Suprapubic skin (tissue), 4 donors: ENCODE measurements around the gene CORO1A. TPM values are rescaled to one million over a fixed set of nuclear protein-coding genes. Genes with fewer than 3 reads are reported as not detected.

Experiments used
- DNase-seq, 2 donors: peaks; one replicate each; pipeline ENCODE4 v3.0.0-alpha.2; 2019; ENCODE audit warnings: low spot score in 2 of 2
- H3K27ac ChIP-seq: fragments of 200-600 bp; sonication (generic); one replicate; pipeline ENCODE4 v1.5.1; 2019
- H3K27me3 ChIP-seq: fragments of 200-600 bp; sonication (generic); one replicate; pipeline ENCODE4 v1.5.1; 2019
- H3K36me3 ChIP-seq: fragments of 200-600 bp; sonication (generic); one replicate; pipeline ENCODE4 v1.5.1; 2019
- H3K4me1 ChIP-seq: fragments of 200-600 bp; sonication (generic); one replicate; pipeline ENCODE4 v1.5.1; 2019
- H3K4me3 ChIP-seq: fragments of 200-600 bp; sonication (generic); one replicate; pipeline ENCODE4 v1.5.1; 2019; ENCODE audit warnings: mild to moderate bottlenecking
- H3K9me3 ChIP-seq: fragments of 200-600 bp; sonication (generic); one replicate; pipeline ENCODE4 v1.5.1; 2019
- EP300 ChIP-seq: sonication (generic); formaldehyde crosslinking; IDR thresholded peaks from one replicate; pipeline ENCODE4 v1.6.1; 2017; ENCODE audit warnings: antibody characterized with exemption
- POLR2A ChIP-seq, 2 donors: fragments of 450-650 bp; IDR thresholded peaks; one replicate each; pipeline ENCODE4 v1.6.1; 2017; ENCODE audit warnings: antibody characterized with exemption in 2 of 2, mild to moderate bottlenecking in 2 of 2, moderate library complexity in 2 of 2
- POLR2AphosphoS5 ChIP-seq, 3 donors: sonication (generic); formaldehyde crosslinking; IDR thresholded peaks; one replicate each; pipeline ENCODE4 v1.6.1; 2017; ENCODE audit warnings: antibody characterized with exemption in 3 of 3
- WGBS: methylation state at CpG from one replicate; pipeline ENCODE4 v1.1.5; 2018; 5-methylcytosine and 5-hydroxymethylcytosine counted together
- total RNA-seq, 4 donors: library from RNA; depleted of rRNA; stranded (reverse); fragments of >200 nt; gene quantifications; one replicate each; pipeline ENCODE4 v1.1.0, GENCODE V29; 2016
- TF ChIP-seq, protein P1 (sequence below), 2 donors: fragments of 200-600 bp in 1 of 2; fragments of 450-650 bp in 1 of 2; sonication (generic) in 1 of 2; IDR thresholded peaks; one replicate each; pipeline ENCODE4 v1.5.1; 2016 to 2019; ENCODE audit warnings: antibody characterized with exemption in 2 of 2, mild to moderate bottlenecking in 1 of 2, moderate library complexity in 1 of 2

Gene CORO1A
- 10 to 100 TPM; 14.5 to 25.3 (median 19.3) TPM for total RNA-seq

DNA sequence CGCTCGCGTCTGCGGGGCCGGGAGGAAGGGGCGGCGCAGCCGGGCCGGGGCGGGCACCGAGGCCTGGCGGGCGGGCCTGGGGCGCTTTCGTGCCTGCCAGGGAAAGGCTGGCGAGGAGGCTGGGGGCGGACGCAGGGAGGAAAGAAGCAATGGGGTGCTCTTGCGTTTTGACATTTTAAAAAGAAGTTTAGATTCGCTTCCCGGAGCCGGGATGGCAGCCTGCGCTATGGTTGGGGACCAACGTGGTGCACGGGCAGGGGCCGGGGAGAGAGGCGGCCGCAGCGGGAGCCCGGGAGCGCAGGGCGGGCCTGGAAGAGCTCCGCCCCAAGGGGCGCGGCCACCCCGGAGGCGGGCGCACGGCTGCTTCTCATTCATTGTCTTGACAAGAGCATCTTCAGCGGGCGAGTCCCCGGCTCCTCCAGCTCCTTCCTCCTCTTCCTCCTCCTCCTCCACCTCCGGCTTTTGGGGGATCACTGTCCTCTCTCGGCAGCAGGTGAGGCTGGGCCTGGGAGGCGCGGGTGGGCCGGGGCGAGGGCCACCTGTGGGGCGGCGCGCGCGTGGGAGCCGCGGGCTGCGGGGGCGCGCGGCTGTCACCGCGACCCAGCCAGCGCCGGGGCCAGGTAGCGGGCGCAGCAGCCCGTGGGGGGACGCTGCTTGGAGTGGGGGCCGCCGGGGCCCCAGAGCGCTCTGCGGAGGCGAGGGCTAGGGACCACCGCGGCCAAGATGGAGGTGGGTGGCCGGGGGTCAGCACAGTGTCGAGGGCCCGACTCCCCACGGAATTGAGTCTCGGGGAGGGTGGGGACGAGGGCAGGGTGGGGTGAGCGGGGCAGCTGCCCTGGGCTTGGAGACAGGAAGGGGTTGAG is at the start of gene CORO1A:
Gene CORO1A (plus strand): TSS at position 370 of the 863 bp plus-strand sequence. CDS start 1,608 bp downstream, outside the sequence.
- WGBS = 2% methylated on average over 65 of the region's 81 CpGs
- H3K9me3 ChIP-seq = no peaks in the 10 kb centered on the region
- TF ChIP-seq, protein P1, sequence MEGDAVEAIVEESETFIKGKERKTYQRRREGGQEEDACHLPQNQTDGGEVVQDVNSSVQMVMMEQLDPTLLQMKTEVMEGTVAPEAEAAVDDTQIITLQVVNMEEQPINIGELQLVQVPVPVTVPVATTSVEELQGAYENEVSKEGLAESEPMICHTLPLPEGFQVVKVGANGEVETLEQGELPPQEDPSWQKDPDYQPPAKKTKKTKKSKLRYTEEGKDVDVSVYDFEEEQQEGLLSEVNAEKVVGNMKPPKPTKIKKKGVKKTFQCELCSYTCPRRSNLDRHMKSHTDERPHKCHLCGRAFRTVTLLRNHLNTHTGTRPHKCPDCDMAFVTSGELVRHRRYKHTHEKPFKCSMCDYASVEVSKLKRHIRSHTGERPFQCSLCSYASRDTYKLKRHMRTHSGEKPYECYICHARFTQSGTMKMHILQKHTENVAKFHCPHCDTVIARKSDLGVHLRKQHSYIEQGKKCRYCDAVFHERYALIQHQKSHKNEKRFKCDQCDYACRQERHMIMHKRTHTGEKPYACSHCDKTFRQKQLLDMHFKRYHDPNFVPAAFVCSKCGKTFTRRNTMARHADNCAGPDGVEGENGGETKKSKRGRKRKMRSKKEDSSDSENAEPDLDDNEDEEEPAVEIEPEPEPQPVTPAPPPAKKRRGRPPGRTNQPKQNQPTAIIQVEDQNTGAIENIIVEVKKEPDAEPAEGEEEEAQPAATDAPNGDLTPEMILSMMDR (IDR thresholded peaks at IDR 0.05) = no peak
- no peak for TF ChIP-seq EP300
- peak in 1 of 2 donors; percentile 15 for TF ChIP-seq POLR2A (IDR thresholded peaks at IDR 0.05)
- peak within 1 kb of the TSS; percentile 57 for H3K27ac ChIP-seq
- H3K4me1 ChIP-seq = peaks cover 26% of the 10 kb centered on the region
- no peaks in the 10 kb centered on the region for H3K27me3 ChIP-seq
- peak within 1 kb of the TSS; percentile 63 for H3K4me3 ChIP-seq
- DNase-seq = peak; percentile 87 to 93
- no peaks in the 10 kb centered on the region for H3K36me3 ChIP-seq

DNA sequence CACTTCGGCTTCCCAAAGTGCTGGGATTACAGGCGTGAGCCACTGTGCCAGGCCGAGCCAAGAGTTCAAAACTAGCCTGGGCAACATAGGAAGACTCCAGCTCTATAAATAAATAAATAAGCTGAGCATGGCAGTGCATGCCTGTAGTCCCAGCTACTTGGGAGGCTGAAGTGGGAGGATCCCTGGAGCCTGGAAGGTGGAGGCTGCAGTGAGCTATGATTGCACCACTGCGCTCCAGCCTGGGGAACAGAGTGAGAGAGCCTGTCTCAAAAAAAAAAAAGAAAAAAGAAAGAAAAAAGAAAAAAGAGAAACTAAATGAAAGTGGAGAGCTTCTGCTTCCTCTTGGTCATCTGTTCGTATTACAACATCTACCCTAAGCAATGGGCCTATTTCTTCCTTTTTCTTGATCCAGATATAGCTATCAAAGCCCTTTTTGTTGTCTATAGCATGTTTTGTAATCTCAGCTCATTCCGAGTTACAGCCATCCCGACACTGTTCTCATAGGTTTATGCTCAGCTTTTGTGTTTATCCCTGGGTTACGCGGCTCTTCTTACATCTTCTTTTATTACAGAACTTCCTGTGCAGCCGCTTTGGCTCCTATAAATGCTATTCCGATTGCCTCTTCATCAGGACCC is 46.3 kb upstream of the CORO1A start:
- H3K4me3 ChIP-seq = no peak overlapping the region
- no peak for DNase-seq
- no peak overlapping the region for H3K27ac ChIP-seq
- no peaks in the 10 kb centered on the region for H3K9me3 ChIP-seq
- 81% methylated on average over 11 of the region's 11 CpGs for WGBS
- no peaks in the 10 kb centered on the region for H3K4me1 ChIP-seq
- no peaks in the 10 kb centered on the region for H3K36me3 ChIP-seq
- TF ChIP-seq, protein P1 (IDR thresholded peaks at IDR 0.05) = no peak
- TF ChIP-seq POLR2AphosphoS5 (IDR thresholded peaks at IDR 0.05) = no peak
- TF ChIP-seq EP300 = no peak
- no peak for TF ChIP-seq POLR2A (IDR thresholded peaks at IDR 0.05)
- H3K27me3 ChIP-seq = no peaks in the 10 kb centered on the region

DNA sequence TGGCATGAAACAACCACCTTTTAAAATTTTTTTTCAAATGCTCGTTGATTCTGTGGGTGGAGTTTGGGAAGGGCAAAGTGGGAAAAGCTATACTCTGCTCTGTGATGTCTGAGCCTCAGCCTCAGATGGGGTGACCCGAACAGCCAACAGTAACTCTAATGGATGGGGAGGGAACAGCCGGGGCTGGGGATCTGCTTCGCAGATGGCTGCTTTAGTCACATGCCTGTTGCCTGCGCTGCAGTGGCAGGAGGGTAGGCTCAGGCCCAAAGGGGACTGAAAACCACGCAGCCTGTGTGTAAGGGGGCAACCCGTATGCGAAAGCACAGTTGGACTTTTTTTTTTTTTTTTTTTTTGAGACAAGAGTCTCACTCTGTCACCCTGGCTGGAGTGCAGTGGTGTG is 45.5 kb upstream of the CORO1A start:
- TF ChIP-seq EP300 (no peak), POLR2A (IDR thresholded peaks at IDR 0.05) (no peak), POLR2AphosphoS5 (IDR thresholded peaks at IDR 0.05) (no peak)
- TF ChIP-seq, protein P1 (IDR thresholded peaks at IDR 0.05) = no peak
- no peak for DNase-seq
- no peak overlapping the region for H3K27ac ChIP-seq
- no peaks in the 10 kb centered on the region for H3K4me1 ChIP-seq
- 69% methylated on average over 8 of the region's 8 CpGs for WGBS
- H3K36me3 ChIP-seq = no peaks in the 10 kb centered on the region
- H3K27me3 ChIP-seq = no peaks in the 10 kb centered on the region
- no peak overlapping the region for H3K4me3 ChIP-seq
- H3K9me3 ChIP-seq = no peaks in the 10 kb centered on the region

DNA sequence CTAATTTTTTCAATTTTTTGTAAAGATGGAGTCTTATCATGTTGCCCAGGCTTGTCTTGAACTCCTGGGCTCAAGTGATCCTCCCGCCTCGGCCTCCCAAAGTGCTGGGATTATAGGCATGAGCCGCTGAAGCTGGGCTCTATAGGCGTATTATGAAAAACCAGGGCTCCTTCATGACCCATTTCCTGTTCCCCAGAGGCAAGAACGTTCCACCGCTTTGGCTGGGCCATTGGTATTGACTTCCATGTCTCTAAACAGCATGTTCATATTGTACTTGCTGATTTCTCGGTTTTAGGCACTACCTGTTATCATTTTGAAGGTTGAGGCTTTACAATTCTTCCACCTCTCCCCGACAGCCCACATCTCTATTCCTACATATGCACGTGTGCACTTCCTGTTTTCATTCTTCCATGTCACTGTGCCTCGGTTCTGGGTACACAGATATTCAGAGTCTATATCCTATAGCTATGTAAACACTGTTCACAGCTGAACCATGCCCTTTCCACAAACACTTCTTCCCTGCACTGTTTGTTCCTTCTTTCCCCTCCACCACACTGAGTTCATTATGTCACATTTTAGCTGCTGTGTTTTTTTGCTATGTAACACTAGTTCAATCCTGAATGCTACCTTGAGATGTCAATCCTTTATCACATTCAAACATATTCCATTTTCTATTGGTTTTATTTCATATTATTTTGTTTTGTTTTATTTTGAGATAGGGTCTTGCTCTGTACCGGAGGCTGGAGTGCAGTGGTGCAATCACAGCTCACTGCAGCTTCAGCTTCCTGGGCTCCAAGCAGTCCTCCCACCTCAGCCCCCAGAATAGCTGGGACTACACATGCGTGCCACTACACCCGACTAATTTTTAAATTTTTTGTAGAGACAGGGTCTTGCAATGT is 43.6 kb upstream of the CORO1A start:
- 80% methylated on average over 13 of the region's 13 CpGs for WGBS
- no peak overlapping the region for H3K4me3 ChIP-seq
- H3K27me3 ChIP-seq = no peaks in the 10 kb centered on the region
- no peaks in the 10 kb centered on the region for H3K36me3 ChIP-seq
- H3K9me3 ChIP-seq = no peaks in the 10 kb centered on the region
- no peak for DNase-seq
- H3K4me1 ChIP-seq = no peaks in the 10 kb centered on the region
- no peak overlapping the region for H3K27ac ChIP-seq
- TF ChIP-seq POLR2A (IDR thresholded peaks at IDR 0.05) (no peak), POLR2AphosphoS5 (IDR thresholded peaks at IDR 0.05) (no peak), EP300 (no peak)
- TF ChIP-seq, protein P1 (IDR thresholded peaks at IDR 0.05) = no peak
